ENCODE data around the gene TRHDE.

Gene TRHDE

DNA sequence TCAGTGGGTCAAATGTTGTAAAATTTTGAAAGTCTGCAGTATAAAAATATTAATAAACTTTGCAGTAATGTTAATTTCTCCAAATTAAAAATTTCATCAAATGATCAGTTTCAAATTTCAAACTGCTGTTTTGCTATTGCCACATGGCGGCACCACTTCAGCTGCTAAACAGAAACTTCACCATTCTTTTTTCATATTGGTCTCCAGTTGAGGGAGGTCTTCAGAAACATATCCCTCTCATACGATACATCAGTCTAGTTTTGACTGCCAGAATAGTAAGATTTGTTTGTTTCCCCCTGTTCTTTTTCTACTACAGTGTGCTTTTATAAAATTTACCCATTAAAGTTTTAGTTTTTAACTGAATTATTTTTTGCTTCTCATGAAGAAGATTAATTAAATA lies 4.2 kb upstream of the TRHDE start:
- TF ChIP-seq ZFP30 (CRISPR knock-in tag; IDR thresholded peaks at IDR 0.05): no peak
- TF ChIP-seq ARNTL (CRISPR knock-in tag; IDR thresholded peaks at IDR 0.05; ENCODE audit: borderline replicate concordance, low read depth): no peak
- no peak for TF ChIP-seq TCF4 (CRISPR knock-in tag; IDR thresholded peaks at IDR 0.05; ENCODE audit: borderline replicate concordance)
- TF ChIP-seq ZNF565 (CRISPR knock-in tag; conservative IDR thresholded peaks at IDR 0.05; ENCODE audit: low read depth): no peak
- no peak for TF ChIP-seq TOX (CRISPR knock-in tag; IDR thresholded peaks at IDR 0.05; ENCODE audit: borderline replicate concordance)
- no peak for TF ChIP-seq OSR1 (CRISPR knock-in tag; IDR thresholded peaks at IDR 0.05)
- no peak for TF ChIP-seq ZFP3 (CRISPR knock-in tag; IDR thresholded peaks at IDR 0.05)
- TF ChIP-seq SNAI2 (CRISPR knock-in tag; IDR thresholded peaks at IDR 0.05): no peak
- no peak for ATAC-seq

DNA sequence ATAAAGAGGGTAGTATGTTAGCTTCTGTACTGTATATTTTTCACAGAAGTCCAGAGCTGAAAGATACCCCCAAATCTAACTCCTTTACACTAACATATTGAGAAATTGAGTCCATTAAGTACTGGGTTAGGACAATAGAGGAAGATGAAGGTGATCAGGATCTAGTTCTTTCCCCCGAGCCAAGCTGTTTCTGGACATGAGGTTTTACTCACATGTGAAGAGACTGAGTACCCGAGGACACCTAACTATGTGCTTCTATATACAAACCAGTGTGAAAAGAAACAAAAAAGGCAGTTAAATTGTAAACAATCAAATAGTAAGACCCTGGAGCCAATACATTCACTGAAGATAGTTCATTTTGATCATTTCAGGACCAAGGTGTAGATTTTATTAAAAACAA lies 3.8 kb upstream of the TRHDE start:
- ATAC-seq: no peak

DNA sequence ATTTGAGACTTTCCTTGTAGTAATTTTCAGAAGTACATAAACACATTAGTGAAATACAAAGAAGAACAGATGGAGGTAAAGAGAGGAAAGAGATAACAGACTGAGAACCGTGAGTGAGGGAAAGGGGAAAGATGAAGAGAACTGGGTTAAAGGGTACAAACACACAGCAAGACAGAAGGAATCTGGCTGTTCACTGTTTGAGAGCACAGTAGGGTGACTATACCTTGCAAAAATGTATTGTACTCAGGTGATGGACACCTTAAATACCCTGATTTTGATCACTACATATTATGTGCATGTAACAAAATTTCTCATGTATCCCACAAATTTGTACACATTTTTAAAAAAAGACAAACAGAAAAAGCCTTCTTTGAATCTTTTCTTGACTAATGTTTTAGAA lies 2.7 kb upstream of the TRHDE start:
- TF ChIP-seq ZNF70 (CRISPR knock-in tag; IDR thresholded peaks at IDR 0.05) (no peak), GLIS3 (CRISPR knock-in tag; IDR thresholded peaks at IDR 0.05) (no peak), OSR1 (CRISPR knock-in tag; IDR thresholded peaks at IDR 0.05) (no peak), ZC3H10 (CRISPR knock-in tag; IDR thresholded peaks at IDR 0.05) (no peak), ARNTL (CRISPR knock-in tag; IDR thresholded peaks at IDR 0.05; ENCODE audit: borderline replicate concordance, low read depth) (no peak), ZFP3 (CRISPR knock-in tag; IDR thresholded peaks at IDR 0.05) (no peak), ZNF565 (CRISPR knock-in tag; conservative IDR thresholded peaks at IDR 0.05; ENCODE audit: low read depth) (no peak), ZNF8 (CRISPR knock-in tag; IDR thresholded peaks at IDR 0.05) (no peak), ESRRG (CRISPR knock-in tag; IDR thresholded peaks at IDR 0.05) (no peak)
- TF ChIP-seq, protein P1, sequence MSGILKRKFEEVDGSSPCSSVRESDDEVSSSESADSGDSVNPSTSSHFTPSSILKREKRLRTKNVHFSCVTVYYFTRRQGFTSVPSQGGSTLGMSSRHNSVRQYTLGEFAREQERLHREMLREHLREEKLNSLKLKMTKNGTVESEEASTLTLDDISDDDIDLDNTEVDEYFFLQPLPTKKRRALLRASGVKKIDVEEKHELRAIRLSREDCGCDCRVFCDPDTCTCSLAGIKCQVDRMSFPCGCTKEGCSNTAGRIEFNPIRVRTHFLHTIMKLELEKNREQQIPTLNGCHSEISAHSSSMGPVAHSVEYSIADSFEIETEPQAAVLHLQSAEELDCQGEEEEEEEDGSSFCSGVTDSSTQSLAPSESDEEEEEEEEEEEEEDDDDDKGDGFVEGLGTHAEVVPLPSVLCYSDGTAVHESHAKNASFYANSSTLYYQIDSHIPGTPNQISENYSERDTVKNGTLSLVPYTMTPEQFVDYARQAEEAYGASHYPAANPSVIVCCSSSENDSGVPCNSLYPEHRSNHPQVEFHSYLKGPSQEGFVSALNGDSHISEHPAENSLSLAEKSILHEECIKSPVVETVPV (CRISPR knock-in tag; IDR thresholded peaks at IDR 0.05): no peak
- TF ChIP-seq, protein P2, sequence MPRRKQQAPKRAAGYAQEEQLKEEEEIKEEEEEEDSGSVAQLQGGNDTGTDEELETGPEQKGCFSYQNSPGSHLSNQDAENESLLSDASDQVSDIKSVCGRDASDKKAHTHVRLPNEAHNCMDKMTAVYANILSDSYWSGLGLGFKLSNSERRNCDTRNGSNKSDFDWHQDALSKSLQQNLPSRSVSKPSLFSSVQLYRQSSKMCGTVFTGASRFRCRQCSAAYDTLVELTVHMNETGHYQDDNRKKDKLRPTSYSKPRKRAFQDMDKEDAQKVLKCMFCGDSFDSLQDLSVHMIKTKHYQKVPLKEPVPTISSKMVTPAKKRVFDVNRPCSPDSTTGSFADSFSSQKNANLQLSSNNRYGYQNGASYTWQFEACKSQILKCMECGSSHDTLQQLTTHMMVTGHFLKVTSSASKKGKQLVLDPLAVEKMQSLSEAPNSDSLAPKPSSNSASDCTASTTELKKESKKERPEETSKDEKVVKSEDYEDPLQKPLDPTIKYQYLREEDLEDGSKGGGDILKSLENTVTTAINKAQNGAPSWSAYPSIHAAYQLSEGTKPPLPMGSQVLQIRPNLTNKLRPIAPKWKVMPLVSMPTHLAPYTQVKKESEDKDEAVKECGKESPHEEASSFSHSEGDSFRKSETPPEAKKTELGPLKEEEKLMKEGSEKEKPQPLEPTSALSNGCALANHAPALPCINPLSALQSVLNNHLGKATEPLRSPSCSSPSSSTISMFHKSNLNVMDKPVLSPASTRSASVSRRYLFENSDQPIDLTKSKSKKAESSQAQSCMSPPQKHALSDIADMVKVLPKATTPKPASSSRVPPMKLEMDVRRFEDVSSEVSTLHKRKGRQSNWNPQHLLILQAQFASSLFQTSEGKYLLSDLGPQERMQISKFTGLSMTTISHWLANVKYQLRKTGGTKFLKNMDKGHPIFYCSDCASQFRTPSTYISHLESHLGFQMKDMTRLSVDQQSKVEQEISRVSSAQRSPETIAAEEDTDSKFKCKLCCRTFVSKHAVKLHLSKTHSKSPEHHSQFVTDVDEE (CRISPR knock-in tag; IDR thresholded peaks at IDR 0.05): no peak
- no peak for ATAC-seq

More for the DNA sequence above, 3.8 kb upstream of the TRHDE start:
- TF ChIP-seq, protein P3, sequence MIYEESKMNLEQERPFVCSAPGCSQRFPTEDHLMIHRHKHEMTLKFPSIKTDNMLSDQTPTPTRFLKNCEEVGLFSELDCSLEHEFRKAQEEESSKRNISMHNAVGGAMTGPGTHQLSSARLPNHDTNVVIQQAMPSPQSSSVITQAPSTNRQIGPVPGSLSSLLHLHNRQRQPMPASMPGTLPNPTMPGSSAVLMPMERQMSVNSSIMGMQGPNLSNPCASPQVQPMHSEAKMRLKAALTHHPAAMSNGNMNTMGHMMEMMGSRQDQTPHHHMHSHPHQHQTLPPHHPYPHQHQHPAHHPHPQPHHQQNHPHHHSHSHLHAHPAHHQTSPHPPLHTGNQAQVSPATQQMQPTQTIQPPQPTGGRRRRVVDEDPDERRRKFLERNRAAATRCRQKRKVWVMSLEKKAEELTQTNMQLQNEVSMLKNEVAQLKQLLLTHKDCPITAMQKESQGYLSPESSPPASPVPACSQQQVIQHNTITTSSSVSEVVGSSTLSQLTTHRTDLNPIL (CRISPR knock-in tag; IDR thresholded peaks at IDR 0.05; ENCODE audit: low read depth): no peak
- no peak for TF ChIP-seq ZC3H10 (CRISPR knock-in tag; IDR thresholded peaks at IDR 0.05)
- no peak for TF ChIP-seq TCF4 (CRISPR knock-in tag; IDR thresholded peaks at IDR 0.05; ENCODE audit: borderline replicate concordance)
- no peak for TF ChIP-seq CSDC2 (CRISPR knock-in tag; IDR thresholded peaks at IDR 0.05)
- TF ChIP-seq PPARA (CRISPR knock-in tag; IDR thresholded peaks at IDR 0.05; ENCODE audit: borderline replicate concordance): no peak
- TF ChIP-seq GLIS3 (CRISPR knock-in tag; IDR thresholded peaks at IDR 0.05): no peak
- no peak for TF ChIP-seq SNAI2 (CRISPR knock-in tag; IDR thresholded peaks at IDR 0.05)
- TF ChIP-seq, protein P1 (CRISPR knock-in tag; IDR thresholded peaks at IDR 0.05): no peak
- TF ChIP-seq ZFP3 (CRISPR knock-in tag; IDR thresholded peaks at IDR 0.05): no peak

DNA sequence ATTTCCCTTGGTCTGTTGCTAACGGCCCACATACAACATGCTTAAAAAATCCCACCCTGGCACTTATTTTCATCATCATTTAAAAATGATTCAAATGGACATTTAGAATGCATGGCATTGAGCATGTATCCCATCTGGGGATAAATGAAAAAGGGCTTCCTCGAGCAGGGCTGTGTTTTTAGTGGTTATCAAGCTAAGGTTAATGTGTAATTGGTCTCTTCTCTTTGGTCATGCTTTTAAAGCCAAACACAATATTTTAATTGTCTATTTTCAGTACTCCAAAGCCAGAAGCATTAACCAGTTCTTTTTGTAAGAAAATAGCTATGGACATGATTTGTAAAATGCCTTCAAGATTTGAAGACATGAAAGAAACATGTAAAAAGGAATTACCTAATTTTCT lies 1.9 kb upstream of the TRHDE start:
- TF ChIP-seq RARB (CRISPR knock-in tag; IDR thresholded peaks at IDR 0.05) (no peak), BACH2 (CRISPR knock-in tag; IDR thresholded peaks at IDR 0.05; ENCODE audit: borderline replicate concordance) (no peak), ZFP3 (CRISPR knock-in tag; IDR thresholded peaks at IDR 0.05) (no peak), ZC3H10 (CRISPR knock-in tag; IDR thresholded peaks at IDR 0.05) (no peak), ESRRG (CRISPR knock-in tag; IDR thresholded peaks at IDR 0.05) (no peak), CSDC2 (CRISPR knock-in tag; IDR thresholded peaks at IDR 0.05) (no peak), ZNF70 (CRISPR knock-in tag; IDR thresholded peaks at IDR 0.05) (no peak), PPARA (CRISPR knock-in tag; IDR thresholded peaks at IDR 0.05; ENCODE audit: borderline replicate concordance) (no peak), SNAI2 (CRISPR knock-in tag; IDR thresholded peaks at IDR 0.05) (no peak), ARNTL (CRISPR knock-in tag; IDR thresholded peaks at IDR 0.05; ENCODE audit: borderline replicate concordance, low read depth) (no peak)
- TF ChIP-seq, protein P1 (CRISPR knock-in tag; IDR thresholded peaks at IDR 0.05): no peak
- ATAC-seq: no peak
